Keratinocyte (primary cell): ENCODE measurements around the gene MED7. TPM values are rescaled to one million over a fixed set of nuclear protein-coding genes. Genes with fewer than 3 reads are reported as not detected.

Source experiments
- DNase-seq: peaks from one replicate; pipeline ENCODE4 v3.0.0-alpha.2; 2011; ENCODE audit warnings: low read depth, missing footprints, low spot score
- FAIRE-seq: peaks from 2 replicates; lab custom pipeline; 2011; peaks lifted over from hg19 to GRCh38; lab: Jason Lieb, UNC
- H2AFZ ChIP-seq: 2 replicates; pipeline ENCODE4 v1.6.0; 2012; ENCODE audit warnings: low read length, control low read depth, inconsistent platforms; ENCODE audit not compliant: control insufficient read depth
- H3K27ac ChIP-seq: 2 replicates; pipeline ENCODE4 v1.5.1; 2011; ENCODE audit warnings: low read length; ENCODE audit not compliant: control insufficient read depth, insufficient read depth
- H3K27me3 ChIP-seq: 3 replicates; pipeline ENCODE4 v1.6.0; 2011; ENCODE audit warnings: low read length; ENCODE audit not compliant: control insufficient read depth, insufficient read depth; ENCODE audit errors: extremely low read depth
- H3K36me3 ChIP-seq, 2 experiments: 2 replicates in 1 of 2; 3 replicates in 1 of 2; pipeline ENCODE4 v1.5.1; 2011; ENCODE audit warnings: low read length in 2 of 2, mild to moderate bottlenecking in 1 of 2; ENCODE audit not compliant: control insufficient read depth in 2 of 2, insufficient read depth in 2 of 2; ENCODE audit errors: extremely low read depth in 1 of 2
- H3K4me1 ChIP-seq: 3 replicates; pipeline ENCODE4 v1.5.1; 2011; ENCODE audit warnings: low read length; ENCODE audit not compliant: control insufficient read depth, insufficient read depth; ENCODE audit errors: extremely low read depth
- H3K4me2 ChIP-seq: 3 replicates; pipeline ENCODE4 v1.6.0; 2011; ENCODE audit warnings: low read depth, low read length; ENCODE audit not compliant: control insufficient read depth, insufficient read depth; ENCODE audit errors: extremely low read depth
- H3K4me3 ChIP-seq, 3 experiments: fragments of 200-600 bp in 1 of 3; sonication (generic) in 1 of 3; 2 replicates in 2 of 3; 3 replicates in 1 of 3; pipeline ENCODE4 v1.5.1; 2011 to 2016; ENCODE audit warnings: low read length in 3 of 3, mild to moderate bottlenecking in 3 of 3, control low read depth in 2 of 3, inconsistent platforms in 1 of 3, low read depth in 1 of 3, mixed read lengths in 1 of 3, mixed run types in 1 of 3, moderate library complexity in 1 of 3; ENCODE audit not compliant: control insufficient read depth in 2 of 3, insufficient read depth in 2 of 3; ENCODE audit errors: extremely low read depth in 1 of 3
- H3K79me2 ChIP-seq: 2 replicates; pipeline ENCODE4 v1.6.0; 2012; ENCODE audit warnings: low read length; ENCODE audit not compliant: control insufficient read depth, insufficient read depth
- H3K9ac ChIP-seq: 3 replicates; pipeline ENCODE4 v1.6.0; 2011; ENCODE audit warnings: low read length; ENCODE audit not compliant: control insufficient read depth, insufficient read depth; ENCODE audit errors: extremely low read depth
- H3K9me1 ChIP-seq: 3 replicates; pipeline ENCODE4 v1.6.0; 2011; ENCODE audit warnings: low read length; ENCODE audit not compliant: control insufficient read depth, insufficient read depth; ENCODE audit errors: extremely low read depth
- H3K9me3 ChIP-seq: 2 replicates; pipeline ENCODE4 v1.5.1; 2012; ENCODE audit warnings: low read depth, low read length; ENCODE audit not compliant: control insufficient read depth
- H4K20me1 ChIP-seq: 3 replicates; pipeline ENCODE4 v1.6.0; 2011; ENCODE audit warnings: low read length; ENCODE audit not compliant: control insufficient read depth, insufficient read depth; ENCODE audit errors: extremely low read depth
- CTCF ChIP-seq, 3 experiments: IDR thresholded peaks in 1 of 3; conservative IDR thresholded peaks in 1 of 3; optimal IDR thresholded peaks in 1 of 3; 2 replicates in 2 of 3; 3 replicates in 1 of 3; pipeline versions ENCODE3 to v1.5.1; 2011; ENCODE audit warnings: low read length in 3 of 3, mild to moderate bottlenecking in 3 of 3, moderate library complexity in 2 of 3, control low read depth in 1 of 3, inconsistent platforms in 1 of 3; ENCODE audit not compliant: insufficient read depth in 2 of 3; ENCODE audit errors: extremely low read depth in 1 of 3
- EZH2 ChIP-seq: IDR thresholded peaks from one replicate; pipeline ENCODE4 v1.6.1; 2012; ENCODE audit warnings: inconsistent platforms, mild to moderate bottlenecking, low read length, moderate library complexity
- dilution Hi-C: fragments of 300-500 bp; cut with MboI; formaldehyde crosslinking; loops from one replicate; pipeline ENCODE4 v1.7.0; 2020; ENCODE audit warnings: low sequenced_read_pairs; ENCODE audit not compliant: extremely low pct_ligation_motif_present
- polyA plus RNA-seq, 5 experiments: library from polyadenylated mRNA; depleted of rRNA in 3 of 5; stranded (reverse) in 3 of 5; stranded (forward) in 1 of 5; unstranded in 1 of 5; fragments of >200 nt; gene quantifications; 1 replicate in 1 of 5; 2 replicates in 3 of 5; 3 replicates in 1 of 5; pipeline versions ENCODE4 v1.2.1 to v1.2.3, GENCODE V29; 2011 to 2012; ENCODE audit warnings: missing spikeins in 2 of 5, low read depth in 1 of 5, low replicate concordance in 1 of 5

The MED7 gene
- polyA plus RNA-seq, 1 donor (not counting 4 experiments of a cell fraction or from before 2014, with no cell fraction given): 17.0 TPM

GRCh38 chr5:157159209-157159751 is 16.6 kb upstream of the MED7 start:
- dilution Hi-C loops: no loop called here

GRCh38 chr5:157157293-157157891 is 14.7 kb upstream of the MED7 start:
- dilution Hi-C loops: no loop called here
- no peaks in the 10 kb centered on the region for H3K9me3 ChIP-seq
- FAIRE-seq: no peak
- no peaks in the 10 kb centered on the region for H4K20me1 ChIP-seq
- H2AFZ ChIP-seq: no peak overlapping the region
- H3K4me2 ChIP-seq: no peak overlapping the region
- H3K9ac ChIP-seq: no peak overlapping the region
- no peaks in the 10 kb centered on the region for H3K27me3 ChIP-seq
- H3K79me2 ChIP-seq: no peaks in the 10 kb centered on the region
- TF ChIP-seq EZH2: no peak
- TF ChIP-seq CTCF (optimal IDR thresholded peaks at IDR 0.05 in 1 of 3, IDR thresholded peaks at IDR 0.05 in 1 of 3, conservative IDR thresholded peaks at IDR 0.05 in 1 of 3; ENCODE audit: extremely low read depth in 1 of 3, insufficient read depth in 2 of 3, low read length in 3 of 3): no peak
- H3K9me1 ChIP-seq: no peaks in the 10 kb centered on the region
- H3K4me1 ChIP-seq: no peaks in the 10 kb centered on the region
- H3K27ac ChIP-seq: no peak overlapping the region
- H3K36me3 ChIP-seq: no peaks in the 10 kb centered on the region
- no peak overlapping the region for H3K4me3 ChIP-seq
- no peak for DNase-seq

More at GRCh38 chr5:157159209-157159751, 16.6 kb upstream of the MED7 start:
- H3K27ac ChIP-seq: no peak overlapping the region
- FAIRE-seq (no peak), DNase-seq (no peak)
- no peaks in the 10 kb centered on the region for H3K36me3 ChIP-seq
- no peaks in the 10 kb centered on the region for H3K79me2 ChIP-seq
- H3K4me2 ChIP-seq: no peak overlapping the region
- H3K4me3 ChIP-seq: no peak overlapping the region
- no peaks in the 10 kb centered on the region for H3K4me1 ChIP-seq
- no peak overlapping the region for H2AFZ ChIP-seq
- TF ChIP-seq CTCF (optimal IDR thresholded peaks at IDR 0.05 in 1 of 3, IDR thresholded peaks at IDR 0.05 in 1 of 3, conservative IDR thresholded peaks at IDR 0.05 in 1 of 3; ENCODE audit: extremely low read depth in 1 of 3, insufficient read depth in 2 of 3, low read length in 3 of 3) (no peak), EZH2 (no peak)
- H3K27me3 ChIP-seq: no peaks in the 10 kb centered on the region
- no peaks in the 10 kb centered on the region for H3K9me3 ChIP-seq
- H3K9ac ChIP-seq: no peak overlapping the region
- H3K9me1 ChIP-seq: no peaks in the 10 kb centered on the region
- H4K20me1 ChIP-seq: no peaks in the 10 kb centered on the region
